LNCaP clone FGC (cell line): ENCODE results near the gene TEAD1.

Experiments
- DNase-seq: peaks from one replicate; pipeline ENCODE4 v3.0.0-alpha.2; 2011; ENCODE audit warnings: low read depth
- H3K4me3 ChIP-seq: 2 replicates; pipeline ENCODE4 v1.5.1; 2011; ENCODE audit warnings: mild to moderate bottlenecking, low read depth, low read length, control low read depth
- TF ChIP-seq, protein P1 (sequence below): IDR thresholded peaks from 2 replicates; pipeline ENCODE4 v1.5.1; 2012; ENCODE audit warnings: mild to moderate bottlenecking; ENCODE audit not compliant: control insufficient read depth, insufficient read depth; ENCODE audit errors: extremely low read depth

The TEAD1 gene

DNA sequence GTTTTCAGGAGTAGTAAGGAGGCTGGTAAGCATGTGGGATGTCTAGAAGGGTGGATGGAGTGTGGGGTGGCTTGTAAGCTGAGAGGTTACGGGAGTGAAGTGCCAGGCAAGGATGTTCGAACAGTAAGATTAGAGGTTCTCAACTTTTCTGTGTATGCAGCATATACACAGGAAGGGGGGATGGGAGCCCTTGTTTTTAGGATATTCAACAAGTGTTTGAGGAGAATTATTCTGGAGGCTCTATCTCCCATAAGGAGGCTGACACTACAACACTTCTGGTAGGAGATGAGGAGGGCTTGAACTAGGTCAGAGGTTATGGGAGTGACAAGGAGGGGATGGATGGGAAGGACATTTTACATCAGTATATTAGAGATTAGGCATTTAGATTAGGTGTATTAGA is 109.5 kb downstream of the TEAD1 start:
- TF ChIP-seq, protein P1, sequence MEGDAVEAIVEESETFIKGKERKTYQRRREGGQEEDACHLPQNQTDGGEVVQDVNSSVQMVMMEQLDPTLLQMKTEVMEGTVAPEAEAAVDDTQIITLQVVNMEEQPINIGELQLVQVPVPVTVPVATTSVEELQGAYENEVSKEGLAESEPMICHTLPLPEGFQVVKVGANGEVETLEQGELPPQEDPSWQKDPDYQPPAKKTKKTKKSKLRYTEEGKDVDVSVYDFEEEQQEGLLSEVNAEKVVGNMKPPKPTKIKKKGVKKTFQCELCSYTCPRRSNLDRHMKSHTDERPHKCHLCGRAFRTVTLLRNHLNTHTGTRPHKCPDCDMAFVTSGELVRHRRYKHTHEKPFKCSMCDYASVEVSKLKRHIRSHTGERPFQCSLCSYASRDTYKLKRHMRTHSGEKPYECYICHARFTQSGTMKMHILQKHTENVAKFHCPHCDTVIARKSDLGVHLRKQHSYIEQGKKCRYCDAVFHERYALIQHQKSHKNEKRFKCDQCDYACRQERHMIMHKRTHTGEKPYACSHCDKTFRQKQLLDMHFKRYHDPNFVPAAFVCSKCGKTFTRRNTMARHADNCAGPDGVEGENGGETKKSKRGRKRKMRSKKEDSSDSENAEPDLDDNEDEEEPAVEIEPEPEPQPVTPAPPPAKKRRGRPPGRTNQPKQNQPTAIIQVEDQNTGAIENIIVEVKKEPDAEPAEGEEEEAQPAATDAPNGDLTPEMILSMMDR, result no peak
- H3K4me3 ChIP-seq, result no peak overlapping the region
- no peak for DNase-seq

DNA sequence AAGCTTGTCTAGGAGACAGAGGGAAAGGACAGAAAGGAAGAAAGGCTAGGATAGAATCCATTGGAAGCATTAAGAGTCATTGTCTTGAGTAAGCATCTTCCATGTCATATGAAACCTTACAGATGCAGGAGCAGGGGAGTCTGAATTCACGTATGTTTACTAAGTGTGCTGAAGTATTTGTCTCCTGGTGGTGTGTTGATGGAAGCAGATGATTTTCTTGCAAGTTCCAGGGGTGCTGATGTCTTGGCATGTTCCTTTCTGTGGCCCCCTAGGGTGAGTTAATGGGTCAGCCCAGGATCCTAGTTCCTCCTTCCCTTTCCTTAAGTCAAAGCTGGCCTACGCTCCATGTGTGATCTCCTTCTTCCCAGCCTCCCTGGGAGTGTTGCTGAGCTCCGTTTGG is 110.2 kb downstream of the TEAD1 start:
- DNase-seq, result no peak
- H3K4me3 ChIP-seq, result no peak overlapping the region
- TF ChIP-seq, protein P1, result no peak

DNA sequence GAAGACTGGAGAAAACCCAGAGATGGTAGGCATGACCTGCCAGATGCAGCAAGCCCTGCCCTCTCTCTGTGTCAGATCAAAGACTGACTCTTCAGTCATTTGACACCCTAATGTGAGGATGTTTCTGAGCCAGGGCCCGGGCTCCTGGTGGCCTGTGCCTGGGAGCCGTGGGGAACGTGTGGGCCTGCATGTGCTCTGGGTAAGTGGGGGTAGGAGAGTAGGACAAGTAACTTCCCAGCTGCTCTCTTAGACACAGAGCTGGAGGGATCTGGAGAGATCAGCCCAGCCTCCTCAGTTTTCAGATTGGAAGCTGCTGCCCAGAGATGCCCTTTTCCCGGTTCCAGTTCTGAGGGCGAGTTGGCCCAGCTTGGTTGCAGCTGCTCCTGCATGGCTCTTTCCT is 110.8 kb downstream of the TEAD1 start:
- TF ChIP-seq, protein P1, result no peak
- no peak overlapping the region for H3K4me3 ChIP-seq
- DNase-seq, result no peak

DNA sequence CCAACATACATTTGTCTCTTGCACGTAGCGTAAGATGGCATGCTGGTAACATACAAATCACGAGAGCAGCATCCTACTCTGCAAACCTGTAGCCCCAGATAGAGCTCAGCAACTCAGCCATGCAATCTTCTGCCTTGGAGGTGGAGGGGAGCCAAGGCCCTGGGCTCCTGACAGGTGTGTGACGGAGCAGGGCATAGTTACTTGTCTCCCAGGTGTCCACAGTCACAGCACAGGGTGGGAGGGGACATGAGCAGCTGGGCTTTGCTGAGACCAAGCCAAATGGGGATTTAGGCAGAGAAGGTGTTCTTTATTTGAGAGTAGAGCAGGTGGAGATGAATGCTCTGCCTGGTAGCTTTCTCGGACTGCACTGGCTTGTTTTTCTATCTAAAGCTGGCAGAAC is 111.7 kb downstream of the TEAD1 start:
- TF ChIP-seq, protein P1, result no peak
- DNase-seq, result no peak
- no peak overlapping the region for H3K4me3 ChIP-seq

DNA sequence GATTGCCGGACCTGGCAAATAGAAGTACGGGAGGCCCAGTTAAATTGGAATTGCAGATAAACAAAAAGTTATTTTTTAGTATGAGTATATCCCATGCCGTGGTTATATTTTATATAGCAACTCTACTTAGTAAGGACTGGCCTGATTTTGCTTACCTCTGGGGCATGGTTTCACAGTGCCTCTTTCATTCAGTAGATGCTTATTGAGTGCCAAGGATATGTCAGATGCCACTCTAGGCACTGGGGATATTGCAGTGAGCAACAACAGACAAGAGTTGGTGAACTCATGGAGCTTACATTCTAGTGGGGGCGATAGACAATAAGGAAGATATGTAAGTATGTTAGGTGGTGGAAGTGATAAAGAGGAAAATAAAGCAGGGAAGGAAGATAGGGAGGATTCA is 112.2 kb downstream of the TEAD1 start:
- no peak for DNase-seq
- TF ChIP-seq, protein P1, result no peak
- no peak overlapping the region for H3K4me3 ChIP-seq

DNA sequence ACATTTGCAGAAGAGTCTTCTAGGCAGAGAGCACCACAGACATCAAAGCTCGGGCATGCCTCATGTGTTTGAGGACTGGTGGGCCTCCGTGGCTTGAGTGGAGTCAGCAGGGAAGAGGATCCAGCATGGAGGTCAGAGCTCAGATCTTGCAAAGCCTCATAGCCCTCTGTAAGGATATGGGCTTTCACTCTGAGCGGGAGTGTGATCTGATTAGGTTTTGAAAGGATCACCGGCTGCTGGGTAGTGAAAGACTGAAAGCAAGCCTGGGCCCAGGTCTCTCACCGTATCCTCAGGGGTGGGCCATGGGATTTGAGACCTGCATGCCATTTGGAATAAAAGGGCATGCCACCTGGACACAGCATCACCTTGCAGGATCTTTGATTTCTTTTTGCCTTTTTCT is 112.7 kb downstream of the TEAD1 start:
- TF ChIP-seq, protein P1, result no peak
- no peak for DNase-seq
- no peak overlapping the region for H3K4me3 ChIP-seq

DNA sequence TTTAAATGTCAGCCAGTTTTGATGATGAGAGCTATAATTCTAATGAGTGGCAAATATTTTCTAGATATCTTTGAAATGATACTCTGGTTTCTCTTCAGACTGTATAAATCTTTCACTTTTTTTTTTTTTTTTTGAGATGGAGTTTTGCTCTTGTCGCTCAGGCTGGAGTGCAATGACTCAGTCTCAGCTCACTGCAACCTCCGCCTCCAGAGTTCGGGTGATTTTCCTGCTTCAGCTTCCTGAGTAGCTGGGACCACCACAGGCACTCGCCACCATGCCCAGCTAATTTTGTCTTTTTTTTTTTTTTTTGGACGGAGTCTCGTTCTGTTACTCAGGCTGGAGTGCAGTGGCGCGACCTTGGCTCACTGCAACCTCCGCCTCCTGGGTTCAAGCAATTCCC is 113.6 kb downstream of the TEAD1 start:
- no peak overlapping the region for H3K4me3 ChIP-seq
- TF ChIP-seq, protein P1, result no peak
- DNase-seq, result no peak
